Measurements from ENCODE around the gene BABAM2.

The BABAM2 gene

DNA sequence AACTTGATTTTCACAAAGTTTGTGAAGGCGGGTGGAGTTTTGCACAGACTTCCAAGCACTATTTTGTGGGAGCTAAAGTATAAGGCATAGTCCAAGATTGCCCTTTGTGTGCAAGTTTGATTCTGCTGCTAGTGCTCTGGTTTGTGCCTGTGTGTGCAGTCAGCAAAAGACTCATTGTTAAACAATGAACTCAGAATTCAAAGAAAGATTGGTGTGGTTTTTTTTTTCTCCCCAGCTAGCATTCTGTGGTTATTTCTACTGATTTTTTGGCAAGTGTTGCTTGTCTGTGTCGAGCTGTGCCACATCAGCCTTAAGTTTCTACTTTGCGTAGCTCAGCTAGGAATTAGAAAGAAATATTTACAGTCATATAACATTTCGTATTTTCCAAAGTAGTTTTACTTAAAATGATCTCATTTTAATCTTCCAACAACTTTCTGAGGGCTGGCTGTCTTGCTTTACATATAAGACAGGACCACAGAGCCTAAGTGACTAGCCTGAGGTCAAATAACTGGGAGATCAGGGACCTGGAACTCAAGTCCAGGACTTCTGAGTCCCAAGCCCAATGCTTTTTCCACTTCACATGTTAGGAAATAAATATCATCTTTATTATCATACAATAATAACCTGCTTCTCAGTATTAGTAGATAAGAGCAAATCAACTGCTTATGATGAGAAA, 69.8 kb downstream of the BABAM2 start:
- ChIA-PET POLR2A (no interaction called here), CTCF (no interaction called here)
- TF ChIP-seq PKNOX1 (IDR thresholded peaks at IDR 0.05) (no peak), ZNF384 (IDR thresholded peaks at IDR 0.05) (no peak), NFRKB (IDR thresholded peaks at IDR 0.05) (no peak), TARDBP (IDR thresholded peaks at IDR 0.05) (no peak), ELF4 (IDR thresholded peaks at IDR 0.05) (no peak), HDGF (IDR thresholded peaks at IDR 0.05; ENCODE audit: borderline replicate concordance) (no peak), ARNT (IDR thresholded peaks at IDR 0.05) (no peak), BHLHE40 (IDR thresholded peaks at IDR 0.05; ENCODE audit: borderline replicate concordance) (no peak), SP1 (IDR thresholded peaks at IDR 0.05) (no peak), SUZ12 (IDR thresholded peaks at IDR 0.05) (no peak), FOXM1 (IDR thresholded peaks at IDR 0.05; ENCODE audit: borderline replicate concordance) (no peak), LEF1 (IDR thresholded peaks at IDR 0.05; ENCODE audit: borderline replicate concordance) (no peak), FOXK2 (IDR thresholded peaks at IDR 0.05) (no peak), CTBP1 (IDR thresholded peaks at IDR 0.05; ENCODE audit: borderline replicate concordance) (no peak), FOXA1 (IDR thresholded peaks at IDR 0.05) (no peak), L3MBTL2 (conservative IDR thresholded peaks at IDR 0.05) (no peak)
- no peak for DNase-seq (ENCODE audit: extremely low spot score)

DNA sequence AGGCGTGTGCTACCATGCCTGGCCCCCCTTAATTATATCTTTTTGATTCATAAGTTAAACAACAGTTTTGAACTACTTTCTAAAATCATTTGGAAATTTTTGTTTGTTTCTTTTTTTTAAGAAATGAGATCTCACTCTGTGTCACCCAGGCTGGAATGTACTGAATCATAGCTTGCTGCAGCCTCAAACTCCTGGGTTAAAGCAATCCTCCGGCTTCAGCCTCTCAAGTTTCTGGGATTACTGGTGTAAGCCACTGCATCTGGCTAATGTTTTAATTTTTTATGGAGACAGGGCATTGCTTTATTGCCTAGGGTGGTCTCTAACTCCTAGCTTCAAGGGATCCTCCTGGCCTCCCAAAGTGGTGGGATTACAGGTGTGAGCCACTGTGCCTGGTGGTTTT, 71.5 kb downstream of the BABAM2 start:
- TF ChIP-seq SP1 (IDR thresholded peaks at IDR 0.05), result no peak
- no peak for TF ChIP-seq ELF4 (IDR thresholded peaks at IDR 0.05)
- TF ChIP-seq L3MBTL2 (conservative IDR thresholded peaks at IDR 0.05), result no peak
- no peak for DNase-seq (ENCODE audit: extremely low spot score)
- ChIA-PET POLR2A (no interaction called here), CTCF (interaction anchor here (0.7 kb wide), 1 partner anchor 11 kb away, joined by 3 read pairs; no protein-coding TSS in a partner anchor)

- TF ChIP-seq HDGF (IDR thresholded peaks at IDR 0.05; ENCODE audit: borderline replicate concordance) (no peak), ELF4 (IDR thresholded peaks at IDR 0.05) (no peak), NFRKB (IDR thresholded peaks at IDR 0.05) (no peak), FOXK2 (IDR thresholded peaks at IDR 0.05) (no peak), LEF1 (IDR thresholded peaks at IDR 0.05; ENCODE audit: borderline replicate concordance) (no peak), CTBP1 (IDR thresholded peaks at IDR 0.05; ENCODE audit: borderline replicate concordance) (no peak)
- ChIA-PET CTCF (no interaction called here), POLR2A (no interaction called here)
- no peak for DNase-seq (ENCODE audit: extremely low spot score)
Observed at GRCh38 chr2:27963472-27963871, 72.9 kb downstream of the BABAM2 start.

DNA sequence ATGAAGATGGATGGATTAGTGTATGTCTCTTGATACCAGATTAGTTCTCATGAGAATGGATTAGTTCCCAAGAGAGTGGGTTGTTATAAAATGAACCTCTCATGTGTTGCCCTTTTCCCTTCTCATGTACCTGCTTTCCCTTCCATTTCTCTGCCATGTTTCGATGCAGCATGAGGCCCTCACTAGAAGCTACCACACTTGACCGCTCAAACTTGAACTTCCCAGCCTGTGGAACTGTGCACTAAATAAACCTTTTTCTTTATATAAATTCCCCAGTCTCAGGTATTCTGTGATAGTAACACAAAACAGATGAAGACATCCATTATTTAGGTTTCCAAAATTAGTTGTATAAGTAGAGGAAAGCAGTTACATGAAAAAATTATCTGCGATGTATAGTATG, 73.5 kb downstream of the BABAM2 start:
- TF ChIP-seq L3MBTL2 (conservative IDR thresholded peaks at IDR 0.05), result no peak
- TF ChIP-seq LEF1 (IDR thresholded peaks at IDR 0.05; ENCODE audit: borderline replicate concordance), result no peak
- no peak for TF ChIP-seq NFRKB (IDR thresholded peaks at IDR 0.05)
- TF ChIP-seq FOXM1 (IDR thresholded peaks at IDR 0.05; ENCODE audit: borderline replicate concordance), result no peak
- TF ChIP-seq ZNF384 (IDR thresholded peaks at IDR 0.05), result no peak
- no peak for TF ChIP-seq ARNT (IDR thresholded peaks at IDR 0.05)
- TF ChIP-seq SUZ12 (IDR thresholded peaks at IDR 0.05), result no peak
- no peak for TF ChIP-seq HDGF (IDR thresholded peaks at IDR 0.05; ENCODE audit: borderline replicate concordance)
- no peak for TF ChIP-seq BHLHE40 (IDR thresholded peaks at IDR 0.05; ENCODE audit: borderline replicate concordance)
- TF ChIP-seq PKNOX1 (IDR thresholded peaks at IDR 0.05), result no peak
- no peak for TF ChIP-seq FOXK2 (IDR thresholded peaks at IDR 0.05)
- no peak for TF ChIP-seq FOXA1 (IDR thresholded peaks at IDR 0.05)
- no peak for TF ChIP-seq SP1 (IDR thresholded peaks at IDR 0.05)
- no peak for TF ChIP-seq TARDBP (IDR thresholded peaks at IDR 0.05)
- no peak for TF ChIP-seq ELF4 (IDR thresholded peaks at IDR 0.05)
- no peak for TF ChIP-seq CTBP1 (IDR thresholded peaks at IDR 0.05; ENCODE audit: borderline replicate concordance)
- ChIA-PET POLR2A (no interaction called here), CTCF (no interaction called here)
- no peak for DNase-seq (ENCODE audit: extremely low spot score)

DNA sequence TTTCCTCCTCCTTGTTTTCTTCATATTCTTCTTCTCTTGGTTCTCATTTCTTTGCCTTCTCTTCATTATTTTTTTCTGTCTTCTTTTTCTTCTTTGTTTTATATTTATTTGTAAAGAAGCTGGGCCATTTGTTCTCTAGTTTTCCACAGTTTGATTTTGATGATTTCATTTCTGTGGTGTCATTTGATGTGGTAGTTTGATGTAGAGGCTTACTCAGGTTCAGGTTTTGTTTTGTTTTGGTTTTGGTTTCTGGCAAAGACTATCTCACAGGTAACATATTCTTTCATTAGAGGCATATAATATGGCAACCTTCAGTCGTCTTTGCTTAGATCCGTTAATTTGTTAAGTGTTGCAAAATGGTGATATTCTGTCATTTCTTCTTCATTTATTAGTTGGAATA, 75.3 kb downstream of the BABAM2 start:
- TF ChIP-seq ELF4 (IDR thresholded peaks at IDR 0.05) (no peak), PKNOX1 (IDR thresholded peaks at IDR 0.05) (no peak), BHLHE40 (IDR thresholded peaks at IDR 0.05; ENCODE audit: borderline replicate concordance) (no peak), L3MBTL2 (conservative IDR thresholded peaks at IDR 0.05) (no peak), NFRKB (IDR thresholded peaks at IDR 0.05) (no peak), LEF1 (IDR thresholded peaks at IDR 0.05; ENCODE audit: borderline replicate concordance) (no peak), FOXA1 (IDR thresholded peaks at IDR 0.05) (no peak), TARDBP (IDR thresholded peaks at IDR 0.05) (no peak), SUZ12 (IDR thresholded peaks at IDR 0.05) (no peak), ZNF384 (IDR thresholded peaks at IDR 0.05) (no peak), SP1 (IDR thresholded peaks at IDR 0.05) (no peak), CTBP1 (IDR thresholded peaks at IDR 0.05; ENCODE audit: borderline replicate concordance) (no peak), HDGF (IDR thresholded peaks at IDR 0.05; ENCODE audit: borderline replicate concordance) (no peak), FOXM1 (IDR thresholded peaks at IDR 0.05; ENCODE audit: borderline replicate concordance) (no peak)
- POLR2A ChIA-PET, result no interaction called here
- CTCF ChIA-PET, result no interaction called here
- DNase-seq (ENCODE audit: extremely low spot score), result no peak

DNA sequence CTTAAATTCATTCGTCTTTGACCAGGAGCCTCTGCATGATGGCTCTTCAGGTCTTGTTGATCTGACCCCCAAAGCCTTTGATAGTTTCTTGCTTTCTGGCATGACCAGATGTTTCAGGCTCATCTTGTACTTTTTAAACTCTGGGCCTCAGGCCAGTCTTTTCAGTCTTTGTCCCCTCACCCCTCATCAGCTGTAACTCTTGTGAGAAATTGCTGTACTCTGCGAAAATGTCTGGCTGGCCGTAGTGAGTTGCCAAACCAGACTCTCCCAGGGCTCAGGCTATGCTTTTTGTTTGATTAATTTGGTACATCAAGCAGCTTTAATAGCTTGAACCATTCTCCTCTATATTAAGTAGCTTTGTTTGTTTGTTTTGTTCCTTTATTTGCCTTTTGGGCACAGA, 75.9 kb downstream of the BABAM2 start:
- TF ChIP-seq CTBP1 (IDR thresholded peaks at IDR 0.05; ENCODE audit: borderline replicate concordance), result no peak
- TF ChIP-seq LEF1 (IDR thresholded peaks at IDR 0.05; ENCODE audit: borderline replicate concordance), result no peak
- no peak for TF ChIP-seq PKNOX1 (IDR thresholded peaks at IDR 0.05)
- no peak for TF ChIP-seq SP1 (IDR thresholded peaks at IDR 0.05)
- TF ChIP-seq BHLHE40 (IDR thresholded peaks at IDR 0.05; ENCODE audit: borderline replicate concordance), result no peak
- TF ChIP-seq HDGF (IDR thresholded peaks at IDR 0.05; ENCODE audit: borderline replicate concordance), result no peak
- TF ChIP-seq FOXM1 (IDR thresholded peaks at IDR 0.05; ENCODE audit: borderline replicate concordance), result no peak
- no peak for TF ChIP-seq NFRKB (IDR thresholded peaks at IDR 0.05)
- no peak for TF ChIP-seq FOXK2 (IDR thresholded peaks at IDR 0.05)
- no peak for TF ChIP-seq L3MBTL2 (conservative IDR thresholded peaks at IDR 0.05)
- CTCF ChIA-PET, result no interaction called here
- DNase-seq (ENCODE audit: extremely low spot score), result no peak
- POLR2A ChIA-PET, result no interaction called here

Measured in HEK293T (cell line).